AG09309 (cell line): ENCODE measurements around the gene TCF7.

Experiments
- DNase-seq: peaks from one replicate; pipeline ENCODE4 v3.0.0-alpha.2; 2010; ENCODE audit warnings: low read depth
- H3K4me3 ChIP-seq: 2 replicates; pipeline ENCODE4 v1.5.1; 2011; ENCODE audit warnings: mild to moderate bottlenecking, low read depth, low read length, moderate library complexity; ENCODE audit not compliant: control insufficient read depth
- CTCF ChIP-seq: IDR thresholded peaks from 2 replicates; pipeline ENCODE4 v1.5.1; 2011; ENCODE audit warnings: mild to moderate bottlenecking, low read depth, low read length, inconsistent platforms; ENCODE audit not compliant: insufficient read depth, control insufficient read depth; ENCODE audit errors: missing control alignments

Gene TCF7

GRCh38 chr5:134084022-134084565, 30.4 kb upstream of the TCF7 start:
- no peak for TF ChIP-seq CTCF
- no peak for DNase-seq

GRCh38 chr5:134084570-134084969, 29.9 kb upstream of the TCF7 start:
- DNase-seq = no peak
- no peak overlapping the region for H3K4me3 ChIP-seq
- no peak for TF ChIP-seq CTCF

More at GRCh38 chr5:134084022-134084565, 30.4 kb upstream of the TCF7 start:
- H3K4me3 ChIP-seq = no peak overlapping the region

- no peak for TF ChIP-seq CTCF
- DNase-seq = no peak
- no peak overlapping the region for H3K4me3 ChIP-seq
These were observed 29.1 kb upstream of the TCF7 start for GRCh38 chr5:134085411-134085810.

GRCh38 chr5:134086225-134086942, 28.1 kb upstream of the TCF7 start:
- no peak for DNase-seq
- TF ChIP-seq CTCF = no peak

GRCh38 chr5:134086943-134087305, 27.6 kb upstream of the TCF7 start:
- DNase-seq = no peak
- no peak overlapping the region for H3K4me3 ChIP-seq
- TF ChIP-seq CTCF = no peak

More at GRCh38 chr5:134086225-134086942, 28.1 kb upstream of the TCF7 start:
- no peak overlapping the region for H3K4me3 ChIP-seq

- TF ChIP-seq CTCF = no peak
- DNase-seq = no peak
- H3K4me3 ChIP-seq = no peak overlapping the region
These were observed 26.2 kb upstream of the TCF7 start for GRCh38 chr5:134088291-134088690.
